ENCODE data around the gene TMEM179.

GRCh38 chr14:104610749-104611310, 6.3 kb upstream of the TMEM179 start:
- no peak for TF ChIP-seq CTCF (IDR thresholded peaks at IDR 0.05)
- no peak for TF ChIP-seq POLR2A (IDR thresholded peaks at IDR 0.05)
